Activated CD8-positive, alpha-beta T cell treated with anti-CD3 and anti-CD28 coated beads for 36 hours (primary cell): ENCODE results near the gene STK4. TPM values are rescaled to one million over a fixed set of nuclear protein-coding genes. Genes with fewer than 3 reads are reported as not detected.

Source experiments
- ATAC-seq: fragments of 200-7000 bp; cut with Tn5 transposase; one replicate; pipeline ENCODE4 v1.10.0; 2021; ENCODE audit warnings: mild to moderate bottlenecking, moderate library complexity
- CTCF ChIA-PET: fragments of 350-600 bp; sonication (Branson Sonifier 250); formaldehyde crosslinking; loops from one replicate; lab custom pipeline; 2021; ENCODE audit warnings: antibody characterized with exemption; lab: Charles Lee
- POLR2A ChIA-PET: fragments of 350-600 bp; sonication (Branson Sonifier 250); formaldehyde crosslinking; loops from one replicate; lab custom pipeline; 2021; ENCODE audit warnings: antibody characterized with exemption; lab: Charles Lee
- DNase-seq: peaks from one replicate; pipeline ENCODE4 v3.0.0-alpha.2; 2020
- H3K27ac Mint-ChIP-seq: one replicate; pipeline ENCODE4 v1.8.0; 2021; ENCODE audit warnings: mild to moderate bottlenecking, mixed read lengths
- H3K27me3 Mint-ChIP-seq: one replicate; pipeline ENCODE4 v1.8.0; 2021; ENCODE audit warnings: mixed read lengths
- H3K36me3 Mint-ChIP-seq: one replicate; pipeline ENCODE4 v1.8.0; 2021; ENCODE audit warnings: low read depth, mixed read lengths
- H3K4me1 Mint-ChIP-seq: one replicate; pipeline ENCODE4 v1.8.0; 2021; ENCODE audit warnings: low read depth, mixed read lengths
- H3K4me3 Mint-ChIP-seq: one replicate; pipeline ENCODE4 v1.8.0; 2021; ENCODE audit warnings: mild to moderate bottlenecking, moderate library complexity, mixed read lengths
- H3K9me3 Mint-ChIP-seq: one replicate; pipeline ENCODE4 v1.8.0; 2021; ENCODE audit warnings: mixed read lengths
- CTCF ChIP-seq: fragments of 200-600 bp; IDR thresholded peaks from one replicate; pipeline ENCODE4 v1.8.0; 2022; ENCODE audit warnings: antibody characterized with exemption, mild to moderate bottlenecking
- intact Hi-C: fragments of 100-400 bp; cut with micrococcal nuclease; formaldehyde crosslinking; loops from one replicate; pipeline ENCODE4 v1.10.0; 2022
- total RNA-seq, 2 experiments: library from RNA; stranded (reverse); gene quantifications; one replicate each; pipeline ENCODE4 v1.2.3, GENCODE V29; 2021

Gene STK4
- total RNA-seq, 2 experiments from 2014 or later, result 154 to 165 TPM

DNA sequence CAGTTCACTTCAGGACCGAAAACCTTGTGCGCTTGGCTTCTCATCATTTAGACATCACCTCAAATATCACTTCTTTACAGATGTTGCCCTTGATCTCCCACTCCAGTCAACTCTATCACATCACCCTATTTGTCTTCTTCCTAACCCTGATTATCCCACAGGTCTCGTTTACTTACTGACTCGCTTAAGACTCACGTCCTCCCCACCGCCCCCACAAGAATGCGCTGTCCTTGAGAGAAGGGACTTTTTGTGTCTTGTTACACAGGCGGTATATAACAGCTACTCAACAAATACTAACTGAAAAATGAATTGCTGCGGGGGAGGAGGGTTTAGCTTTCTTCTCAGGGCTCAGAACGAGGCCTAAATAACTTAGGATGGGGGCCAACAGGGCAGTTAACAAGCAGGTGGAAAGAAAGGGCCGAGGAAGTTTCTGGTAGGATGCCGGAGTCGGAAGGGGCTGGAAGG lies 6.6 kb upstream of the STK4 start:
- ATAC-seq, result peak; percentile 64
- CTCF ChIA-PET, result interaction anchor here (0.6 to 3.1 kb wide), 7 partner anchors 8 to 152 kb away, joined by 3 to 12 read pairs (median 3); no protein-coding TSS in a partner anchor

GRCh38 chr20:44960103-44960852 lies 6.0 kb upstream of the STK4 start, which contains the start of gene TOMM34:
TOMM34 (minus strand) TSS chr20:44960397; CDS start chr20:44960333, 64 bp downstream.
- peak; percentile 91 for ATAC-seq
- intact Hi-C loops, result loop anchor here (5.0 kb wide), 1 partner anchor 73 kb away; the partner anchor contains the start of gene YWHAB
- peaks cover 72% of the 10 kb centered on the region for H3K4me1 Mint-ChIP-seq
- H3K4me3 Mint-ChIP-seq, result peak within 1 kb of the TSS; percentile 84
- DNase-seq, result peak; percentile 98
- no peaks in the 10 kb centered on the region for H3K27me3 Mint-ChIP-seq
- H3K36me3 Mint-ChIP-seq, result peaks cover 39% of the 10 kb centered on the region
- POLR2A ChIA-PET, result interaction anchor here (0.9 to 3.7 kb wide), 20 partner anchors 8 to 90 kb away, joined by 3 to 35 read pairs (median 5); partner anchors contain the start of genes PABPC1L and YWHAB
- peaks cover 2% of the 10 kb centered on the region for H3K9me3 Mint-ChIP-seq
- TF ChIP-seq CTCF, result no peak
- H3K27ac Mint-ChIP-seq, result peak within 1 kb of the TSS; percentile 99
- CTCF ChIA-PET, result interaction anchor here (0.6 to 3.1 kb wide), 7 partner anchors 8 to 152 kb away, joined by 3 to 9 read pairs (median 3); no protein-coding TSS in a partner anchor

More for the DNA sequence above, 6.6 kb upstream of the STK4 start:
- peak overlapping the region; percentile 99 for H3K27ac Mint-ChIP-seq
- H3K36me3 Mint-ChIP-seq, result peaks cover 45% of the 10 kb centered on the region
- H3K27me3 Mint-ChIP-seq, result no peaks in the 10 kb centered on the region
- intact Hi-C loops, result loop anchor here (5.0 kb wide), 1 partner anchor 72 kb away; the partner anchor contains the start of gene YWHAB
- POLR2A ChIA-PET, result interaction anchor here (0.9 to 3.7 kb wide), 21 partner anchors 9 to 91 kb away, joined by 3 to 35 read pairs (median 5); partner anchors contain the start of genes PABPC1L and YWHAB
- peaks cover 2% of the 10 kb centered on the region for H3K9me3 Mint-ChIP-seq
- H3K4me3 Mint-ChIP-seq, result peak overlapping the region; percentile 84
- peak; percentile 92 for DNase-seq
- H3K4me1 Mint-ChIP-seq, result peaks cover 71% of the 10 kb centered on the region
- no peak for TF ChIP-seq CTCF

- intact Hi-C loops, result loop anchor here (5.0 kb wide), 1 partner anchor 74 kb away; the partner anchor contains the start of gene YWHAB
- POLR2A ChIA-PET, result interaction anchor here (0.7 to 3.7 kb wide), 11 partner anchors 9 to 69 kb away, joined by 3 to 35 read pairs (median 4); no protein-coding TSS in a partner anchor
- Mint-ChIP-seq H3K4me1 (peaks cover 74% of the 10 kb centered on the region), H3K4me3 (peak overlapping the region; percentile 84), H3K9me3 (peaks cover 2% of the 10 kb centered on the region), H3K36me3 (peaks cover 30% of the 10 kb centered on the region), H3K27me3 (no peaks in the 10 kb centered on the region), H3K27ac (peak overlapping the region; percentile 99)
- CTCF ChIA-PET, result interaction anchor here (1.0 to 3.1 kb wide), 4 partner anchors 9 to 151 kb away, joined by 3 to 9 read pairs (median 3); no protein-coding TSS in a partner anchor
- DNase-seq, result no peak
- TF ChIP-seq CTCF, result no peak
- ATAC-seq, result no peak
Measured at GRCh38 chr20:44961011-44961869, 5.1 kb upstream of the STK4 start.

DNA sequence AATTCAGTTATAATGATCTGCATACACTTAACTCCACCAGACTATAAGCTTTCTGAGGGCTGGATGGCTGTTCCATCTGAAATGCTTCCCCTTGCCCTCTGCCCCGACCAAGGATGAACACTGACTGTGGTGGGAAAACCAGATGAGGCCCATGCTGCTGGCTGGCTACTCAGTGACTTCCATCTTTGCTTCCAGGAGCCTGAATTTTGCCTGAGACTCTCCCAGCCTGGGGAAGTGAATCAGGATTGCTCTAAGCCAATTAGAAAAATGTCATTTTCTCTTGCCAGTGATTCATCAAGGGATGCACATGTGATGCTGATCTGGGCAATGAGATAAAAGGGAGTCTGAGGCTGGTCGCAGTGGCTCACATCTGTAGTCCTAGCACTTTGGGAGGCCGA lies 4.4 kb upstream of the STK4 start:
- no peak for ATAC-seq
- intact Hi-C loops, result loop anchor here (5.0 kb wide), 1 partner anchor 75 kb away; the partner anchor contains the start of gene YWHAB
- Mint-ChIP-seq H3K27me3 (no peaks in the 10 kb centered on the region), H3K27ac (peak overlapping the region; percentile 99), H3K4me3 (no peak overlapping the region), H3K4me1 (peaks cover 69% of the 10 kb centered on the region), H3K9me3 (peaks cover 2% of the 10 kb centered on the region), H3K36me3 (peaks cover 31% of the 10 kb centered on the region)
- no peak for TF ChIP-seq CTCF
- no peak for DNase-seq
- ChIA-PET POLR2A (interaction anchor here (1.0 to 3.7 kb wide), 4 partner anchors 12 to 20 kb away, joined by 3 to 35 read pairs (median 10); no protein-coding TSS in a partner anchor), CTCF (interaction anchor here (3.1 kb wide), 1 partner anchor 10 kb away, joined by 9 read pairs; no protein-coding TSS in a partner anchor)
